KMS-11 (cell line): ENCODE data around the gene PER1.
A peak's percentile ranks its signal among the peaks of the same experiment; 100 is the strongest.

Experiments
- H2AFZ ChIP-seq: fragments of 200-600 bp; sonication (generic); 2 replicates; pipeline ENCODE4 v1.6.1; 2016; ENCODE audit warnings: antibody characterized with exemption, mixed run types, low read depth
- H3K27ac ChIP-seq: fragments of 200-600 bp; sonication (generic); 2 replicates; pipeline ENCODE4 v1.6.1; 2016; ENCODE audit warnings: mild to moderate bottlenecking, mixed run types
- H3K27me3 ChIP-seq: fragments of 200-600 bp; sonication (generic); 2 replicates; pipeline ENCODE4 v1.6.1; 2017; ENCODE audit warnings: mild to moderate bottlenecking, low read depth, mixed run types, moderate library complexity; ENCODE audit not compliant: insufficient read depth
- H3K36me3 ChIP-seq: fragments of 200-600 bp; sonication (generic); 2 replicates; pipeline ENCODE4 v1.6.1; 2017; ENCODE audit warnings: mild to moderate bottlenecking, mixed run types; ENCODE audit not compliant: insufficient read depth
- H3K4me1 ChIP-seq: fragments of 200-600 bp; sonication (generic); 2 replicates; pipeline ENCODE4 v1.6.1; 2016; ENCODE audit warnings: mild to moderate bottlenecking, low read depth, mixed run types; ENCODE audit not compliant: poor library complexity, severe bottlenecking
- H3K4me2 ChIP-seq: fragments of 200-600 bp; sonication (generic); 2 replicates; pipeline ENCODE4 v1.7.0; 2016; ENCODE audit warnings: mild to moderate bottlenecking, mixed run types
- H3K4me3 ChIP-seq: fragments of 200-600 bp; sonication (generic); IDR thresholded peaks from 2 replicates; pipeline ENCODE4 v1.6.1; 2017; ENCODE audit warnings: low read depth, low read length, mixed read lengths; ENCODE audit not compliant: insufficient read depth
- H3K79me2 ChIP-seq: fragments of 200-600 bp; sonication (generic); 2 replicates; pipeline ENCODE4 v1.6.1; 2016; ENCODE audit warnings: low read depth, mixed run types; ENCODE audit not compliant: insufficient read depth
- H3K9ac ChIP-seq: fragments of 200-600 bp; sonication (generic); 2 replicates; pipeline ENCODE4 v1.6.1; 2016; ENCODE audit warnings: mild to moderate bottlenecking, mixed run types
- H4K20me1 ChIP-seq: fragments of 200-600 bp; sonication (generic); 2 replicates; pipeline ENCODE4 v1.6.1; 2016; ENCODE audit warnings: mild to moderate bottlenecking, mixed run types; ENCODE audit not compliant: insufficient read depth
- TF ChIP-seq, protein P1 (sequence below): fragments of 200-600 bp; sonication (generic); conservative IDR thresholded peaks from 2 replicates; pipeline ENCODE4 v1.6.1; 2017; ENCODE audit warnings: low read depth, mild to moderate bottlenecking, antibody characterized with exemption, low read length, moderate library complexity, mixed read lengths

The PER1 gene

GRCh38 chr17:8121681-8122421 lies 30.4 kb downstream of the PER1 start:
- no peak overlapping the region for H3K27ac ChIP-seq
- H2AFZ ChIP-seq, result no peak overlapping the region; the same call in 1 of the 2 replicates
- no peaks in the 10 kb centered on the region for H4K20me1 ChIP-seq
- H3K4me3 ChIP-seq, result no peak overlapping the region
- H3K79me2 ChIP-seq, result no peaks in the 10 kb centered on the region
- no peaks in the 10 kb centered on the region for H3K27me3 ChIP-seq
- H3K4me2 ChIP-seq, result no peak overlapping the region
- no peaks in the 10 kb centered on the region for H3K36me3 ChIP-seq
- H3K9ac ChIP-seq, result no peak overlapping the region
- H3K4me1 ChIP-seq, result no peaks in the 10 kb centered on the region
- TF ChIP-seq, protein P1, sequence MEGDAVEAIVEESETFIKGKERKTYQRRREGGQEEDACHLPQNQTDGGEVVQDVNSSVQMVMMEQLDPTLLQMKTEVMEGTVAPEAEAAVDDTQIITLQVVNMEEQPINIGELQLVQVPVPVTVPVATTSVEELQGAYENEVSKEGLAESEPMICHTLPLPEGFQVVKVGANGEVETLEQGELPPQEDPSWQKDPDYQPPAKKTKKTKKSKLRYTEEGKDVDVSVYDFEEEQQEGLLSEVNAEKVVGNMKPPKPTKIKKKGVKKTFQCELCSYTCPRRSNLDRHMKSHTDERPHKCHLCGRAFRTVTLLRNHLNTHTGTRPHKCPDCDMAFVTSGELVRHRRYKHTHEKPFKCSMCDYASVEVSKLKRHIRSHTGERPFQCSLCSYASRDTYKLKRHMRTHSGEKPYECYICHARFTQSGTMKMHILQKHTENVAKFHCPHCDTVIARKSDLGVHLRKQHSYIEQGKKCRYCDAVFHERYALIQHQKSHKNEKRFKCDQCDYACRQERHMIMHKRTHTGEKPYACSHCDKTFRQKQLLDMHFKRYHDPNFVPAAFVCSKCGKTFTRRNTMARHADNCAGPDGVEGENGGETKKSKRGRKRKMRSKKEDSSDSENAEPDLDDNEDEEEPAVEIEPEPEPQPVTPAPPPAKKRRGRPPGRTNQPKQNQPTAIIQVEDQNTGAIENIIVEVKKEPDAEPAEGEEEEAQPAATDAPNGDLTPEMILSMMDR, result no peak

GRCh38 chr17:8121407-8121680 lies 30.9 kb downstream of the PER1 start:
- Histone ChIP-seq H2AFZ (no peak overlapping the region), H3K27me3 (no peaks in the 10 kb centered on the region), H3K4me1 (no peaks in the 10 kb centered on the region), H4K20me1 (no peaks in the 10 kb centered on the region), H3K36me3 (no peaks in the 10 kb centered on the region), H3K79me2 (no peaks in the 10 kb centered on the region), H3K9ac (no peak overlapping the region), H3K4me2 (no peak overlapping the region), H3K4me3 (no peak overlapping the region), H3K27ac (no peak overlapping the region)
- TF ChIP-seq, protein P1, result no peak

DNA sequence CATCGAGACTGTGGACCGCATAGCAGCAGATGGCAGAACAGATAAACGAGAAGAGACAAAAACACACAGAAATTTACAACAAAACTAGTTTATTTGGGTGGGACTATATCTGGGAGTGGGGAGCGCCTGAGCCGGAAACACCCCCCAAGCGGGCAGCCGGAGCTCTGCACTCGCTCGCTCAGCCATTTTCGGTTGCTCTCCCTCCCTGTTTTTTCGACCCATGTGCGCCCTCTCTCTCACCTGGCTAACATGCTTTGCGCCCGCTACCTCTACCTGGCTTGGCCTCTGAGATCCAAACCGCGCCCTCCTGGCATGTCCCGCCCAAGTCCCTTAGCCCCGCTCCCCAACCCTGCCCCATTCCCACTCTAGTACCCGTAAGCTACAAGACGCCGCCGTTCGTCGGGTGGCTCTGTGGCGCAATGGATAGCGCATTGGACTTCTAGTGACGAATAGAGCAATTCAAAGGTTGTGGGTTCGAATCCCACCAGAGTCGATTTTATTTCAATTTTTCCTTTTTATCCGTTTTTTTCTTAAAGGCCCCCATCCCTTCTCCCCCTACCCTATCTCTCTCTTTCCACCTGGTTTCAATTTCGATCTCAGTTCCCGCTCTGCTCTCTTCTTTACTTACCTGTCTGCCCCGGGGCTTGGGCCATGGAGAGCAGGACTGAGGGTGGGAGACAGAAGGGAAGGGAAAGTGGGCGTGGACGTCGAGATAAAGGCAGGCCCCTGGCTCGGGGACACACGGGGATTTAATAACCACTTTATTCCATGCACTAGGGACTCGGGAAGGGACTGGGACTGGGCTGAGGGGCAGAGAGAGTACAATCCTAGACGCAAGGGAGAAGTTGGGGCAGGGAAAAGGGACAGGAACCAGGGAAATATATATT lies 31.4 kb downstream of the PER1 start:
- H3K4me3 ChIP-seq, result no peak overlapping the region
- H3K4me1 ChIP-seq, result no peaks in the 10 kb centered on the region
- TF ChIP-seq, protein P1, result no peak
- no peaks in the 10 kb centered on the region for H3K36me3 ChIP-seq
- H3K27me3 ChIP-seq, result no peaks in the 10 kb centered on the region
- H3K27ac ChIP-seq, result peak overlapping the region; percentile 33; the same call in 1 of the 2 replicates
- no peaks in the 10 kb centered on the region for H4K20me1 ChIP-seq
- H2AFZ ChIP-seq, result peak overlapping the region; percentile 30; the same call in 1 of the 2 replicates
- H3K4me2 ChIP-seq, result peak overlapping the region; percentile 42; the same call in 1 of the 2 replicates
- H3K79me2 ChIP-seq, result no peaks in the 10 kb centered on the region
- H3K9ac ChIP-seq, result 0 out of 2 replicates have a peak overlapping the region, but pooled peaks have one; percentile 2

DNA sequence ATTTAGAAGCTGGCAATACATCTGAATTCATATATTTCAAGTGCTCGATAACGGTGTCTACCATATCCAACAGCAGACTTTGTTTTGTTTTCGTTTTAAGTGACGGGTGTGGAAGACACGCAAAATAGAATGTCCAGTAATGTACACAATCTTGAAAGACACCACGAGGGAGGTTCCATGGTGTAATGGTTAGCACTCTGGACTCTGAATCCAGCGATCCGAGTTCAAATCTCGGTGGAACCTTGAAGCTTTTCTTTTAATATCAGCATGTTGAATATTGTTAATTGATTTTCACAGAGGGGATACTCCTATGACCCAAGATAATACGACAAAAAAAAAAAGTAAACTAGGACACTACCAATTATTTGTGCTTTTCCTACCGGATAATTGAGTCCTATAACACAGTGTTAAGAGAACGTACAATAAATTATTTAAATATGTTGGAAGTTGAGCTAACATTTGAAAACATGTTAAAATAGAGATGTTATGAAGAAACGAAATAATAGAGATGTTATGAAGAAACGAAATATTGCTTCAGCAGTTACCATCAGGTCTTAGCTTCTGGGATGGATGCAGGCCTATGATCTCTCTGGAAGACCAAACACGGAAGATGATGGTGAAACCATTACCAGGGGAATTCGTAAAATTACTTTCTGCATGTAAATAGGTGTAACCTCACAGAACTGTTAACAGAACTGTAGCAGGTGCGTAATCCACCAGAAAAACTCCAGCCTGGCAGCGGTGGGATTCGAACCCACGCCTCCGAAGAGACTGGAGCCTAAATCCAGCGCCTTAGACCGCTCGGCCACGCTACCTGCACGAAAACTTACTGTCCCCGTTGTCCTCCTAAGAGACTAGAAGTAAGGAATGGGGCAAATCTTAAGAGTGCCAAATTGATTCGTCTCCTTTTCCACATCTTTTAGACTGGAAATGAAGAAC lies 32.4 kb downstream of the PER1 start:
- peak overlapping the region; percentile 45; the same call in 1 of the 2 replicates for H3K4me2 ChIP-seq

More for the DNA sequence above, 32.4 kb downstream of the PER1 start:
- Histone ChIP-seq H3K27ac (peak overlapping the region; percentile 33; the same call in 1 of the 2 replicates), H3K4me3 (no peak overlapping the region), H3K27me3 (no peaks in the 10 kb centered on the region; the same call in 1 of the 2 replicates), H3K36me3 (no peaks in the 10 kb centered on the region), H4K20me1 (no peaks in the 10 kb centered on the region), H3K4me1 (no peaks in the 10 kb centered on the region), H2AFZ (peak overlapping the region; percentile 30; the same call in 1 of the 2 replicates), H3K9ac (no peak overlapping the region), H3K79me2 (no peaks in the 10 kb centered on the region)
- TF ChIP-seq, protein P1, result no peak
